Measurements from ENCODE around the gene PHF10. TPM values are rescaled to one million over a fixed set of nuclear protein-coding genes. Genes with fewer than 3 reads are reported as not detected.

The PHF10 gene
- total RNA-seq, 4 donors from 2014 or later = 36.2 to 121 (median 67.5) TPM

DNA sequence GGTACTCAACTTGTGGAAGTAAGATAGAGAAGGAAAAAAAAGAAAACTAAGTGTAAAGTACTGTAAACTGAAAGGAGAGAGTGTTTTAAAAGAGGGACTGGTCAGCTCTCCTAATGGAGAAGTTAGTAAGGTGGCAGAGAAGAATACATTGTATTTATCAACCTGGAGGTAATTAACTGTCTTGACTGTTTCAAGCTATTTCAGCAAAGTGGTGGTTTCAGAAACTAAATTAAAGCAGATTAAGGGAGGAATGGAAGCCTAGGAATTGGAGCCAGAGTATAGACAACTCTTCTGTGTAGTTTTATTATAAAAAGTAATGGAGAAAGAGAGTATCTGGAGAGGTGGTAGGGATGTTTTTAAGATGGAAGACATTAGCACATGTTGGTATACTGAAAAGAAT, 2.7 kb upstream of the PHF10 start:
- H3K4me3 ChIP-seq = no peak overlapping the region
- no peaks in the 10 kb centered on the region for H3K27me3 ChIP-seq
- H3K36me3 ChIP-seq = no peaks in the 10 kb centered on the region
- H3K27ac ChIP-seq = no peak overlapping the region
- no peak for DNase-seq
- intact Hi-C loops (cut with DNase I; ENCODE audit: low total_unique reads) = no loop called here
- H3K9me3 ChIP-seq = no peaks in the 10 kb centered on the region
- H3K4me1 ChIP-seq = no peaks in the 10 kb centered on the region
- TF ChIP-seq, protein P1, sequence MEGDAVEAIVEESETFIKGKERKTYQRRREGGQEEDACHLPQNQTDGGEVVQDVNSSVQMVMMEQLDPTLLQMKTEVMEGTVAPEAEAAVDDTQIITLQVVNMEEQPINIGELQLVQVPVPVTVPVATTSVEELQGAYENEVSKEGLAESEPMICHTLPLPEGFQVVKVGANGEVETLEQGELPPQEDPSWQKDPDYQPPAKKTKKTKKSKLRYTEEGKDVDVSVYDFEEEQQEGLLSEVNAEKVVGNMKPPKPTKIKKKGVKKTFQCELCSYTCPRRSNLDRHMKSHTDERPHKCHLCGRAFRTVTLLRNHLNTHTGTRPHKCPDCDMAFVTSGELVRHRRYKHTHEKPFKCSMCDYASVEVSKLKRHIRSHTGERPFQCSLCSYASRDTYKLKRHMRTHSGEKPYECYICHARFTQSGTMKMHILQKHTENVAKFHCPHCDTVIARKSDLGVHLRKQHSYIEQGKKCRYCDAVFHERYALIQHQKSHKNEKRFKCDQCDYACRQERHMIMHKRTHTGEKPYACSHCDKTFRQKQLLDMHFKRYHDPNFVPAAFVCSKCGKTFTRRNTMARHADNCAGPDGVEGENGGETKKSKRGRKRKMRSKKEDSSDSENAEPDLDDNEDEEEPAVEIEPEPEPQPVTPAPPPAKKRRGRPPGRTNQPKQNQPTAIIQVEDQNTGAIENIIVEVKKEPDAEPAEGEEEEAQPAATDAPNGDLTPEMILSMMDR (IDR thresholded peaks at IDR 0.05) = no peak
- no peak for TF ChIP-seq POLR2A (IDR thresholded peaks at IDR 0.05)

DNA sequence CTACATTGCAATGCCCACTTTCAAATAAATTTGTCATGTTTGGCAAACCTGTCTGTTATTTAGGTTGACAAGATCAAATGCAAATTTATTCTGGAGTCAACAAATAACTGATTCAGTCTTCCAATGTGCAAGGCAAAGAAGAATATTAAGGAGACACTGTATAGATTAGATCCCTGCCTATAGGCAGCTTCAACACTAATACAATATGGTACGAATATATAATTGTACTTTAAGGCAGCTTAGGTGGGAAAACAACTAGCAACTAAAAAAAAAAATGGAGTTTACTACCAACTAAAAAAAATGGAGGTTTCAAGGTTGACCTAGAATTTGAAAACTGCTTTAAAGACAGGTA, 1.7 kb upstream of the PHF10 start:
- no peak for TF ChIP-seq POLR2A (IDR thresholded peaks at IDR 0.05)
- TF ChIP-seq, protein P1 (IDR thresholded peaks at IDR 0.05) = no peak
- Histone ChIP-seq H3K36me3 (no peaks in the 10 kb centered on the region), H3K9me3 (no peaks in the 10 kb centered on the region), H3K4me1 (no peaks in the 10 kb centered on the region), H3K4me3 (no peak overlapping the region), H3K27ac (no peak overlapping the region), H3K27me3 (no peaks in the 10 kb centered on the region)
- intact Hi-C loops (cut with DNase I; ENCODE audit: low total_unique reads) = no loop called here
- DNase-seq = no peak

DNA sequence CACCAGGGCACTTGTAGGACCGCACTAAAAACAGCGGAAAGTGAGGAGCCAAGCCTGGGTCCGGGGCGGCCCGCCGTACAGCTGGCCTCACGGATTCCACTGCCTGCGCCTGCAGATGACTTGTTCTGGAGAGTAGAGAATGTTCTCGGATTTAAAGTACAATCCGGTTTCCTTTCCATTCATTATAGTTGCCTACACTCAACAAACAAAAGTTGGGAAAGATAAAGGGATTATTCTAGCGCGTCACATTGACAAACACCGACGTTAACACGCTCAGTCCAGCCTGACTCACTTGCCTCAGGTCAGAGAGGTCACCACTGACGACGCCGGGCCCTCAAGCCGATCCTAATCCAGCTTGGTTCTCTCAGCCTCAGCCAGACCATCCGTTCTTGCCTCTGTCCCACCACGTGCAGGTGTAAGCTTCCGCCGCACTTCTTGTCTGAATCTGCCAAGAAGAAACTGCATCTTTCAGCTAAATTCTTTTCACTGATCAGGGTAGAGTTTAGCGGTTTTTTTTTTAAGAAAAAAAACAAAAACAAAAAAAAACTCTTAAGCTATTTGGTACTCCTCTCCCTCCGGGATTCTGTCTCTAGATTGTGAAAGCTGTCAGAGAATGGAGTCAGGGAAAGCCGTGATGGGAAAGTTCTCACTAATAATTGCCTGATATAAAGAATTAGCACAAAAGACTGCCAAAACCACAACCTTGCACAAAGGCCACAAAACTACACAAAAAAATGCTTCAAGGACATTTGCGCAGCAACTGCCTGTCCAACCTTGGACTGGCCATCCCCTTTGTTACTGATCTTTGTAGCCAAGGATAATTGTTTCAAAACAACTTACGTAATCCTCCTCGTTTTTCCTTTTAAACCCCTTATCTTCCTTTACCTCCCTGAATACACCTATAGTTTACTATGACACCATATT, 1.1 kb upstream of the PHF10 start:
- H3K36me3 ChIP-seq = no peaks in the 10 kb centered on the region
- H3K27ac ChIP-seq = peak overlapping the region; percentile 94 to 96
- no peaks in the 10 kb centered on the region for H3K4me1 ChIP-seq
- DNase-seq = peak; percentile 55 to 69
- no peaks in the 10 kb centered on the region for H3K9me3 ChIP-seq
- H3K27me3 ChIP-seq = no peaks in the 10 kb centered on the region
- intact Hi-C loops (cut with DNase I; ENCODE audit: low total_unique reads) = no loop called here
- H3K4me3 ChIP-seq = peak overlapping the region; percentile 55 to 75
- peak; percentile 34 to 39 for TF ChIP-seq POLR2A (IDR thresholded peaks at IDR 0.05)
- TF ChIP-seq, protein P1 (IDR thresholded peaks at IDR 0.05) = no peak

DNA sequence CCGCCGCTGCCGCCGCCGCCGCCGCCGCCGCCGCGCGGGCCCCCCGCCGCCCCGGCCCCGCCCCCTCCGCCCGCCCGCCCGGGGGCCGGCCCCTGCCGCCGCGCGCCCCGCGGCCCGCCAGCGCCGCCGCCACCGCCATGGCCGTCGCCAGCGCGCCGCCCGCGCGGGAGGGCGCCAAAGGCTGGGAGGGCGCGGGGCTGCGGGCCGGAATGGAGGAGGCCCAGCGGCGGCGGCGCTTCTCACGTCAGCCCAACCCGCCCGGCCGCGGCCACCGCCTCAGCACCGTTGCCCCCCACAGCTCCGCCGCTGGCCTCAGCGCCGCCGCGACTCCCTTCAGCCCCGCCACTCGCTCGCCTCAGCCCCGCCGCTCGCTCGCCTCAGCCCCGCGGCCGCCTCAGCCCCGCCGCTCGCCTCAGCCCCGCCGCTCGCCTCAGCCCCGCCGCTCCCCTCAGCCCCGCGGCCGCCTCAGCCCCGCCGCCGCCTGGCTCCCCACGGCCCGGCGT, 258 bp downstream of the PHF10 start:
- H3K27me3 ChIP-seq = no peaks in the 10 kb centered on the region
- H3K4me1 ChIP-seq = no peaks in the 10 kb centered on the region
- peak in 1 of 2 donors; percentile 25 for DNase-seq
- H3K4me3 ChIP-seq = peak overlapping the region; percentile 55 to 75
- intact Hi-C loops (cut with DNase I; ENCODE audit: low total_unique reads) = no loop called here
- no peaks in the 10 kb centered on the region for H3K9me3 ChIP-seq
- H3K27ac ChIP-seq = peak overlapping the region; percentile 94 to 96
- H3K36me3 ChIP-seq = no peaks in the 10 kb centered on the region
- peak in 1 of 2 donors; percentile 19 for TF ChIP-seq POLR2A (IDR thresholded peaks at IDR 0.05)
- TF ChIP-seq, protein P1 (IDR thresholded peaks at IDR 0.05) = no peak

DNA sequence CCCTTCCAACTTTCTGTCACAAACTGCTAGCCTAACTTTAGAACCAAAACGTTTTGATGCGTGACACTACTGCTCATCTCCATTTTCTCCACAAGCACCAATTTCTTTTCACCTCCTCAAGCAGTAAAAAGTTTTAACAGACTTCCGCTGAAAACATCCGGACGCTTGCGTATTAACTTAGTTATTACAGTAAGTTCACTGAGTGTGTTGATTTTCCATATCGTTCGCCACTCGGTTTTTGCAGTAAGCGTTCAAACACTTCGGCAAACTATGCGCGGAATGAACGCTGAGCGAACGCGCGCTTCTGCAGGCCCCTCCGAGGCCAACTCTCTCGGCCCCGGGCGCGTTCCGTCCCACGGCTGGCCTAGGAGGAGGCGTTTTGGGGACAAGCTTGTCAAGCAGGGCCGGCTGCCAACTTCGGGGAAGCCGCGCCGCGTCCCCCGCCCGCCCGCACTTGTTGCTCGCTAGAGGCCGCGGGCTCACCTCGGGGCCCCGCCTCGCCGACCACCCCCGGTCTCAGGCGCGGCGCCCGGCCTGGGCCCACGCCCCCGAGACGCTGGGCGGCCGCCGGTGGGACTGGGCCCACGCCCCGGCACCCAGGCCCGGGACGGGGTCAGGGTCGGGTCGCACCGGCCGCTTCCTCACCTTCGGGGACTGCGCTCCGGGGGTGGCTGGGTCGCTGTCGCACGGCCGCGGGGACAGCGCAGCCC, 945 bp downstream of the PHF10 start:
- peak; percentile 71 to 73 for DNase-seq
- intact Hi-C loops (cut with DNase I; ENCODE audit: low total_unique reads) = no loop called here
- no peaks in the 10 kb centered on the region for H3K27me3 ChIP-seq

More for the DNA sequence above, 945 bp downstream of the PHF10 start:
- Histone ChIP-seq H3K4me1 (no peaks in the 10 kb centered on the region), H3K27ac (peak overlapping the region; percentile 93 to 94), H3K36me3 (no peaks in the 10 kb centered on the region), H3K4me3 (peak overlapping the region; percentile 44 to 71), H3K9me3 (no peaks in the 10 kb centered on the region)
- TF ChIP-seq, protein P1 (IDR thresholded peaks at IDR 0.05) = no peak
- TF ChIP-seq POLR2A (IDR thresholded peaks at IDR 0.05) = peak in 1 of 2 donors; percentile 32

Data from uterus (tissue), 4 donors.